Mammary epithelial cell (primary cell): ENCODE measurements around the gene PDHX.

Experiments
- EZH2 ChIP-seq: IDR thresholded peaks from 2 replicates; pipeline ENCODE4 v1.6.1; 2012; ENCODE audit warnings: low read length, inconsistent platforms, borderline replicate concordance
- TF ChIP-seq, protein P1 (sequence below), 2 donors: IDR thresholded peaks in 1 of 2; conservative IDR thresholded peaks in 1 of 2; 2 replicates each; pipeline ENCODE4 v1.5.1; 2011 to 2012; ENCODE audit warnings: inconsistent platforms in 2 of 2, low read length in 2 of 2, mild to moderate bottlenecking in 2 of 2, control low read depth in 1 of 2, low read depth in 1 of 2; ENCODE audit not compliant: insufficient read depth in 1 of 2; ENCODE audit errors: extremely low read depth in 1 of 2

DNA sequence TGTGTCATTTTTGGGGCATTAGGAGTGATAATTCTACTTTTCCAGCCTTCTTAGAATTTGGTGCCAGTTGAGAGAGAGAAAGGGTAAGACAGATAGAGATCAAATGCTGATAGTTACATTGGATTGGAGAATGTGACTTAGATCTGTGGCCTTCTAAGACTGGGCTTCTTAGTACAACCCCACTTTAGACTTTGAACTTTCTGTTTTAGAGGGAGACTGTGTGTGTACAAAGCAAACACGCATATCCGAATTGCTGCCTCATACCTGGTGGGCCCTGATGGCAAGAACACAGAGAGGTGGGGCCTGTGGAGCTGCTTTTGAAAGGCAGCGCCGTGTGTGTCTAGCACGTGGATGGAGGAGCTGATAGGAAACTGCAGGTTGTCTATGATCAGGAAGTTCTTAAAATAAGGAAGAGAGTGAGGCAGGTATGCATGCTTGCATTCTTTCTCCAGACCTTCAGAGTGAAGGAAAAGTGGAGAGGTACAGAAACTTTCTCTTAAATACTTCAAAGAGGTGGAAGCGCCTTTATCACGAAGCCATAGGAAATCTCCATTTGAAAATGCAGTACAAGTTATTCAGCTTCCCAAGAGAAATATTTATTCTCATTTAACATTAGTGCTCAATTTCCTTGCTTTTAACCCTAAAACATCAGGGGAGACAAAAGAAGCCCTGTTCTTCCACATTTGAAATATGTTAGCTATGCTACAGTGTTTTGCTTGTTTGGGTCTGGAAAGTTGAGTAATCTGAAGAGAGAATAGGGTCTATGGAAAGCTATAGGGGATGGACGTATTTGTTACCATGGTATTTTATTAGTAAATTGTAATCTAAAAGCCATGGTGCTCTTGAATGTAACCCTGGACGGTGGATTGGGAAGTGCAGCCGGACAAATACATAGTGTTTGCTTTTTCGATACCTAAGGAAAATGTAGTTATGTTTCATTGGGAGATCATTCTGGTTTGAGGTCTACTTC lies 13.7 kb downstream of the PDHX start:
- TF ChIP-seq, protein P1, sequence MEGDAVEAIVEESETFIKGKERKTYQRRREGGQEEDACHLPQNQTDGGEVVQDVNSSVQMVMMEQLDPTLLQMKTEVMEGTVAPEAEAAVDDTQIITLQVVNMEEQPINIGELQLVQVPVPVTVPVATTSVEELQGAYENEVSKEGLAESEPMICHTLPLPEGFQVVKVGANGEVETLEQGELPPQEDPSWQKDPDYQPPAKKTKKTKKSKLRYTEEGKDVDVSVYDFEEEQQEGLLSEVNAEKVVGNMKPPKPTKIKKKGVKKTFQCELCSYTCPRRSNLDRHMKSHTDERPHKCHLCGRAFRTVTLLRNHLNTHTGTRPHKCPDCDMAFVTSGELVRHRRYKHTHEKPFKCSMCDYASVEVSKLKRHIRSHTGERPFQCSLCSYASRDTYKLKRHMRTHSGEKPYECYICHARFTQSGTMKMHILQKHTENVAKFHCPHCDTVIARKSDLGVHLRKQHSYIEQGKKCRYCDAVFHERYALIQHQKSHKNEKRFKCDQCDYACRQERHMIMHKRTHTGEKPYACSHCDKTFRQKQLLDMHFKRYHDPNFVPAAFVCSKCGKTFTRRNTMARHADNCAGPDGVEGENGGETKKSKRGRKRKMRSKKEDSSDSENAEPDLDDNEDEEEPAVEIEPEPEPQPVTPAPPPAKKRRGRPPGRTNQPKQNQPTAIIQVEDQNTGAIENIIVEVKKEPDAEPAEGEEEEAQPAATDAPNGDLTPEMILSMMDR (conservative IDR thresholded peaks at IDR 0.05 in 1 of 2, IDR thresholded peaks at IDR 0.05 in 1 of 2; ENCODE audit: extremely low read depth in 1 of 2, insufficient read depth in 1 of 2, low read depth in 1 of 2, low read length in 2 of 2): no peak
- no peak for TF ChIP-seq EZH2
